Measurements from ENCODE around the gene IGFBP6.

The IGFBP6 gene

GRCh38 chr12:53123578-53124351 is 26.3 kb downstream of the IGFBP6 start:
- DNase-seq = no peak

DNA sequence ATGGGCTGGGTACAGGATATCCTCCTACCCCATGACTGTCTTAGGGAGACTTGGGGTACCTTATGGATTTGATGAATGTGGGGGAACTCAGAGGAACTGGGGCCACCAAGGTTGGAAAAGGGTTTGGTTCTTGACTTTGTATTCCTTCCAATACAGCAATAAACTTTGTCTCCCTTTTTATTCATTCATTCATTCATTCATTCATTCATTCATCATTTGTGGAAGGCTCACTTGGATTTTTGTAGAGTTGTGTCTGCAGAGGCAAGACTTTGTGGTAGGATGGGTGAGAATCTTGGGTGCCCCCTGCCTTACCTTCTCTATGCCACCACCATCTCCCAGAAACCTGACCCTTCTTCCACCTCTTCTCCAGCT is 26.9 kb downstream of the IGFBP6 start:
- DNase-seq = no peak

- DNase-seq = no peak
Measured at GRCh38 chr12:53127169-53127568, 29.7 kb downstream of the IGFBP6 start.

- no peak for DNase-seq
Measured at GRCh38 chr12:53128780-53129569, 31.5 kb downstream of the IGFBP6 start.

- DNase-seq = no peak
Measured at GRCh38 chr12:53131844-53132243, 34.4 kb downstream of the IGFBP6 start.

DNA sequence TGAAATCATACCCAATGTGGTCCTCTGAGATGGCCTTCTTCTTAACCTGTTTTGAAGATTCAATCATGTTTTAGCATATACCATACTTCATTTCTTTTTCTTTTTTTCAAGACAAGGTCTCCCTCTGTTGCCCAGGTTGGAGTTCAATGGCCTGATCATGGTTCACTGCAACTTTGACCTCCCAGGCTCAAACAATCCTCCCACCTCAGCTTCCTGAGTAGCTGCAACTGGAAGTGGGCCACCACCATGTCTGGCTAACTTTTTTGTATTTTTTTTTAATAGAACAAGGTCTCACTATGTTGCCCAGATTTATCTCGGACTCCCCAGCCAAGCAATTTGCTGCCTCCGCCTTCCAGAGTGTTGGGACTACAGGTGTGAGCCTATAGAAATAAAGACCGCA is 36.3 kb downstream of the IGFBP6 start:
- no peak for DNase-seq

DNA sequence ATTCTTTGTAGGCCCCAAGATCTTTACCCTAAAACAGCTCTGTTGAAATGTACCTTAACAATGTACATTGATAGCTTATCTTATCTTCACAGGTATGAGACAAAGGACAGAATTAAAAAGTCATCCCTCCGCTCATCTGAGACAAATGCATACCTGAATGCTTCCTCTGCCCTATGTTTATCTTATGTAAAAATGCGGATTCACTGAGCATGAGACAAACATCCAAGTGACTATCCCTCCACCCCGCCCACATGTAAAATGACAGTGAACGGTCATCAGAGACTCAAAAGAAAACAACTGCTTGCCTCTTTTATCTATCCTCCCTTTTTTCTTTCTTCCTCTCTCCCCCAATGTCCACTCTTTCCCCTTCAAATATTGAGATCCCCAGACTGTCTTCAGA is 45.9 kb downstream of the IGFBP6 start:
- DNase-seq = no peak

DNA sequence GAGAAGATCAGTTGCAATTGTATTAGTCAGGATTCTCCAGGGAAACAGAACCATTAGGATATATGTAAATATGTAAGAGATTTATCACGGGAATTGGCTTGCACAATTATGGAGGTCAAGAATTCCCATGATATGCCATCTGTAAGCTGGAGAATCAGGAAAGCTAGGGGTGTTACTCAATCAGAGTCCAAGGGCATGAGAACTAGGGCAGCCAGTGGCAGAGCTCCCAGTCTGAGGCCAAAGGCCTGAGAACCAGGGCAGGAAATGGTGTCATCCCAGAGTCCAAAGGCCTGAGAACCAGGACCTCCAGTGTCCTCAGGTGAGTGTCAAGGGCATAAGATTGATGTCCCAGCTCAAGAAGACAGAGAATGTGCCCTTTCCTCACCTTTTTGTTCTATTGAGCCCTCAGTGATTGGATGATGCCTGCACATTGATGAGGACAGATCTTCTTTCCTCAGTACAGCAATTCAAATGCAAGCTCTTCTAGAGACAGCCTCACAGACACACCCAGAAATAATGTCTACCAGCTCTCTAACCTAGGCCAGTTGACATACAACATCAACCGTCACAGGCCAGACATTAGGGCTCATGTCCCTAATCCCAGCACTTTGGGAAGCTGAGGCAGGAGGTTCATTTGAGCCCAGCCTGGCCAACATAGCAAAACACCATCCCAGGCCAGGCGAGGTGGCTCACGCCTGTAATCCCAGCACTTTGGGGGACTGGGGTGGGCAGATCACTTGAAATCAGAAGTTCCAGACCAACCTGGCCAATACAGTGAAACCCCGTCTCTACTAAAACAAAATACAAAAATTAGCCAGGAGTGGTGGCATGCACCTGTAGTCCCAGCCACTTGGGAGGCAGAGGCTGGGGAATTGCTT is 48.2 kb downstream of the IGFBP6 start:
- DNase-seq = no peak

DNA sequence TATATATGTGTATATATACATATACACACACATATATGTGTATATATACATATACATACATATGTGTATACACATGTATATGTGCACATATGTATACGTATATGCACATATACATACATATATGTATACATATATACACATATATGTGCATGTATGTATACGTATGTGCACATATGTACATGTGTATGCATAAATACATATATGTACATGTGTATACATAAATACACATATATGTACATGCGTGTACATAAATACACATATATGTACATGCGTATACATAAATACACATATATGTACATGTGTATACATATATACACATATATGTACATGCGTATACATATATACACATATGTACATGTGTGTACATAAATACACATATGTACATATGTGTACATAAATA is 49.7 kb downstream of the IGFBP6 start:
- DNase-seq = no peak

DNA sequence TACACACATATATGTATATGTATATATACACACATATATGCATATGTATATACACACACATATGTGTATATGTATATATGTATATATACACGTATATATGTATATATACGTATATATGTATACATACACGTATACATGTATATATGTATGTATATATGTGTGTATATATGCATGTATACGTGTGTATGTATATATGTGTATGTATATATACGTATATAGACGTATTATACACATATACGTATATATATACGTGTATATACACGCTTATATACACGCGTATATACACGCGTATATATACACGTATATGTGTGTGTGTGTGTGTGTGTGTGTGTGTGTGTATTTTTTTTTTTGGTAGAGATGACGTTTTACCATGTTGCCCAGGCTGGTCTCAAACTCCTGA is 50.2 kb downstream of the IGFBP6 start:
- DNase-seq = no peak

GRCh38 chr12:53151039-53151438 is 53.6 kb downstream of the IGFBP6 start:
- no peak for DNase-seq

All from NCI-H345 (cell line).